ENCODE results near the gene IFT81. TPM values are rescaled to one million over a fixed set of nuclear protein-coding genes. Genes with fewer than 3 reads are reported as not detected.
"Not testable (repeated sequence)": the region's sequence is repeated elsewhere in the genome, so short reads cannot be mapped to it uniquely, and the experiment has no call there.

IFT81 gene
- total and polyA plus RNA-seq, 8 donors: 2.0 to 50.2 (median 6.9) TPM

GRCh38 chr12:110200124-110200417 is 75.9 kb downstream of the IFT81 start:
- no peaks in the 10 kb centered on the region for H3K27me3 ChIP-seq
- H3K36me3 ChIP-seq: peaks cover 10 to 56% (median 23%) of the 10 kb centered on the region in 4 donors
- DNase-seq: no peak
- no peaks in the 10 kb centered on the region for H3K9me3 ChIP-seq
- WGBS, 5 donors: 73 to 83% (median 77%) methylated on average over 1 of the region's 1 CpG
- no peak overlapping the region for H3K4me3 ChIP-seq
- no peak for TF ChIP-seq POLR2AphosphoS5 (IDR thresholded peaks at IDR 0.05)
- TF ChIP-seq POLR2A (IDR thresholded peaks at IDR 0.05): no peak
- no peak for TF ChIP-seq CTCF (IDR thresholded peaks at IDR 0.05)
- TF ChIP-seq EP300 (IDR thresholded peaks at IDR 0.05): no peak
- intact Hi-C loops (cut with DNase I; ENCODE audit: low total_unique reads): no loop called here
- peaks cover 0 to 5% (median 0%) of the 10 kb centered on the region in 4 donors for H3K4me1 ChIP-seq
- H3K27ac ChIP-seq: no peak overlapping the region

DNA sequence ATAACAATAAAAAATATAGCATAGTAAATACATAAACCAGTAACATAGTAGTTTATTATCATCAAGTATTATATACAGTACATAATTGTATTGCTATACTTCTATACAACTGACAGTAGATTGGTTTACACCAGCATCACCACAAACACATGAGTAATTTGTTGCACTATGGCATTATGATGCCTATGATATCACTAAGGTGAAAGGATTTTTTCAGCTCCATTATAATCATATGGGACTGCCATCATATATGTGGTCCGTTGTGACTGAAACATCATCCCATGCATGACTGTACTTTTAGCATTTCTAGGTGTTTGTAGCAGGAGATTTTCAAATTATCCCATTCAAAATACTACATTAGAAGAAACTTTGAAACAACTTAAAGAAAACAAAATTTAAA is 77.8 kb downstream of the IFT81 start:
- 92 to 97% (median 95%) methylated on average over 1 of the region's 1 CpG for WGBS, 5 donors
- Histone ChIP-seq H3K27ac (no peak overlapping the region), H3K27me3 (no peaks in the 10 kb centered on the region), H3K9me3 (no peaks in the 10 kb centered on the region), H3K4me1 (peaks cover 0 to 5% (median 0%) of the 10 kb centered on the region in 4 donors), H3K4me3 (no peak overlapping the region), H3K36me3 (peaks cover 10 to 56% (median 34%) of the 10 kb centered on the region in 4 donors)
- no peak for DNase-seq
- no peak for TF ChIP-seq CTCF (IDR thresholded peaks at IDR 0.05)
- TF ChIP-seq POLR2AphosphoS5 (IDR thresholded peaks at IDR 0.05): no peak
- no peak for TF ChIP-seq POLR2A (IDR thresholded peaks at IDR 0.05)
- TF ChIP-seq EP300 (IDR thresholded peaks at IDR 0.05): no peak
- intact Hi-C loops (cut with DNase I; ENCODE audit: low total_unique reads): no loop called here

DNA sequence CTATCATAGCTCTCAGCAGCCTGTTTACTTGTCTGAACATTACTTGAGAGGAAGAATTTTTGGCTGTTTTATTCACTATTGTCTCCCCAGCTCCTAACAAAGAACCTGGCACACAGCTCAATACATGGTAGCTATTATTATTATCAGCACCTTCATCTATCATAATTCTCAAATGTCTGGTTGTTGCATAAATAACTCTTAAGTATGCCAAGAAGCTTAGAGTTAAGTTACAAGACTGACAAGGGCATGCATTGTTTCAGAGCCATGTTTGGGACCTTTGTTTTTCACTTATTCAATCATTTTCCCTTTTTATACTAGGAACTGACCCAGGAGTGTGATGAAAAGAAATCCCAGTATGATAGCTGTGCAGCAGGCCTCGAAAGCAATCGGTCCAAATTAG is 79.4 kb downstream of the IFT81 start:
- Histone ChIP-seq H3K4me1 (peaks cover 0 to 5% (median 0%) of the 10 kb centered on the region in 4 donors), H3K36me3 (peaks cover 10 to 63% (median 37%) of the 10 kb centered on the region in 4 donors), H3K4me3 (no peak overlapping the region), H3K27ac (no peak overlapping the region), H3K27me3 (no peaks in the 10 kb centered on the region), H3K9me3 (no peaks in the 10 kb centered on the region)
- TF ChIP-seq CTCF (IDR thresholded peaks at IDR 0.05) (no peak), POLR2A (IDR thresholded peaks at IDR 0.05) (no peak), EP300 (IDR thresholded peaks at IDR 0.05) (no peak), POLR2AphosphoS5 (IDR thresholded peaks at IDR 0.05) (no peak)
- intact Hi-C loops (cut with DNase I; ENCODE audit: low total_unique reads): no loop called here
- DNase-seq: no peak
- 88 to 96% (median 94%) methylated on average over 2 of the region's 2 CpGs for WGBS, 5 donors

DNA sequence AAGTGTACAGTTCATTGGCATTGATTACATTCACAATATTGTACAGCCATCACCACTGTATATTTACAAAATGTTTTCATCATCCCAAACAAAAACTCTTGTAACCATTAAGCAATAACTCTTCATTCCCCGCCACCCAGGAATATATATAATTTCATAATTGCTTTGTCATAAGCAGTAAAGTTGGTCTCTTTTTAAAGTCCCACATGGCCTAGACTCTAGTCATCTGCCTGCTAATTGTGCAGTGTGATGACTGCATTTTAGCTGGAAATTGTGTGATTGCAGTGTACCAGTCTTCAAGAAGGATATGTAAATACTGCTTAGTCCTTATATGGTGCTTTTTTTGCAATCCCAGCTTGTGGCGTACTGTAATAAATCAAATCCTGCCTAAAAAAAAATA is 81.8 kb downstream of the IFT81 start:
- TF ChIP-seq POLR2AphosphoS5 (IDR thresholded peaks at IDR 0.05): no peak
- no peaks in the 10 kb centered on the region for H3K9me3 ChIP-seq
- H3K4me1 ChIP-seq: no peaks in the 10 kb centered on the region
- H3K27me3 ChIP-seq: no peaks in the 10 kb centered on the region
- no peak for DNase-seq
- WGBS, 5 donors: 95 to 100% (median 96%) methylated on average over 2 of the region's 2 CpGs
- intact Hi-C loops (cut with DNase I; ENCODE audit: low total_unique reads): no loop called here
- H3K4me3 ChIP-seq: no peak overlapping the region
- H3K27ac ChIP-seq: no peak overlapping the region
- H3K36me3 ChIP-seq: peaks cover 10 to 73% (median 44%) of the 10 kb centered on the region in 4 donors

DNA sequence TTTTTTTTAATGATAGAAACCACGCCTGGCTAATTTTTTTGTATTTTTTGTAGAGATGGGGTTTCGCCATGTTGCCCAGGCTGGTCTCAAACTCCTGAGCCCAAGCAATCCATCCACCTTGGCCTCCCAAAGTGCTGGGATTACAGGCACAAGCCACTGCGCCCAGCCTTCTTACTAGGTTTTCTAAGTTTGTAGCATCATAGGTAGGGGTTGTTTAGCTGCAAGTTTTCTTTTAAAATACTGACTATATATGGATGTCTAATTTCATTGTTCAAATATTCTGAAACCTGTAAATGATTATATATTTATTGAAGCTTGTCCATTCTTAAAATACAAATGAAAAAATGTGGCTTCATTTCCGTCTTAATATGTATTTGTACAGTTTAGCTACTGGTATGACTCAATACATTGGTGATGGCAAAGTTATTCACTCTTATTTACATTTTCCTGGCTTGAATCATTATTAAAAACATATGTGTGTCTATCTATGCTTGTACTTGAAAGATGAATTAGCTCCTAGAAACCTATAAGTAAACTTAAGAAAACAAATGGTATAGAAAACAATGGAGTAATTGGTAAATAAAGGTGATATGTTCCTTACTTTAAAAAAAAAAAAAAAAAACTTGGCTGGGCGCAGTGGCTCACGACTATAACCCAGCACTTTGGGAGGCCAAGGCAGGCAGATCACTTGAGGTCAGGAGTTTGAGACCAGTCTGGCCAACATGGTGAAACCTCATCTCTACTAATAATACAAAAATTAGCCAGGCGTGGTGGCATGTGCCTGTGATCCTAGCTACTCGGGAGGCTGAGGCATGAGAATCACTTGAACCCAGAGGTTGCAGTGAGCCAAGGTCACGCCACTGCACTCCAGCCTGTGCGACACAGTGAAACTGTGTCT is 87.7 kb downstream of the IFT81 start:
- H3K4me3 ChIP-seq; H3K27me3 ChIP-seq; DNase-seq; H3K9me3 ChIP-seq; intact Hi-C loops (cut with DNase I; ENCODE audit: low total_unique reads); H3K27ac ChIP-seq; H3K4me1 ChIP-seq: not testable (repeated sequence)
- 94 to 97% (median 95%) methylated on average over 10 of the region's 10 CpGs for WGBS, 5 donors
- peaks cover 0 to 53% (median 17%) of the 10 kb centered on the region in 4 donors for H3K36me3 ChIP-seq

All from stomach (tissue), 9 donors.